NB4 (cell line): ENCODE results near the gene INPP5D.

Experiments used
- DNase-seq: peaks from one replicate; pipeline ENCODE4 v3.0.0; 2010; ENCODE audit warnings: low read depth
- H3K4me3 ChIP-seq: one replicate; pipeline ENCODE4 v1.5.1; 2011; ENCODE audit warnings: mild to moderate bottlenecking, low read depth, low read length, moderate library complexity
- MYC ChIP-seq: IDR thresholded peaks from 2 replicates; pipeline ENCODE4 v1.6.1; 2011; ENCODE audit warnings: low read depth, low read length
- POLR2A ChIP-seq: IDR thresholded peaks from 2 replicates; pipeline ENCODE4 v1.6.1; 2011; ENCODE audit warnings: mild to moderate bottlenecking; ENCODE audit not compliant: insufficient read length; ENCODE audit errors: extremely low read depth
- TF ChIP-seq, protein P1 (sequence below): IDR thresholded peaks from one replicate; pipeline ENCODE4 v1.5.1; 2012; ENCODE audit warnings: low read depth, low read length
- TF ChIP-seq, protein P2 (sequence below): IDR thresholded peaks from 2 replicates; pipeline ENCODE4 v1.6.1; 2011; ENCODE audit warnings: low read depth, low read length

The INPP5D gene

DNA sequence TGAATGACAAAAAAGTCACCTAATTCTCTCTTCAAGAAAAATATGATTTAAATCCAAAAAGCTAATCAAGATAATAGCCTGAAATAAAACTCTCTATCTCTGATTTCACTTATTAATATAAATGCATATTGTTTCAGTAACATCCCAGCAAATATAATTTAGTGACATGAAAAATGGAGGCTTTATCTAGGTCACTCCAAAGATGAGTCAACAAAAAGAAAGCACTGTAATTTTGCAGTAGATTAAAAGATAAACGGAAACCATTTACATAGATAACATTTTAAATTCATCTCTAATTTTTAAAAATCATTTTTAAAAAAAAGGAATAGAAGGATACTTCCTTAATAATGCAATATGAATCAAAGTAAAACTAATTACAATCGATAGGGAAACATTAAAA lies 76.9 kb downstream of the INPP5D start:
- H3K4me3 ChIP-seq, result no peak overlapping the region
- TF ChIP-seq, protein P1, sequence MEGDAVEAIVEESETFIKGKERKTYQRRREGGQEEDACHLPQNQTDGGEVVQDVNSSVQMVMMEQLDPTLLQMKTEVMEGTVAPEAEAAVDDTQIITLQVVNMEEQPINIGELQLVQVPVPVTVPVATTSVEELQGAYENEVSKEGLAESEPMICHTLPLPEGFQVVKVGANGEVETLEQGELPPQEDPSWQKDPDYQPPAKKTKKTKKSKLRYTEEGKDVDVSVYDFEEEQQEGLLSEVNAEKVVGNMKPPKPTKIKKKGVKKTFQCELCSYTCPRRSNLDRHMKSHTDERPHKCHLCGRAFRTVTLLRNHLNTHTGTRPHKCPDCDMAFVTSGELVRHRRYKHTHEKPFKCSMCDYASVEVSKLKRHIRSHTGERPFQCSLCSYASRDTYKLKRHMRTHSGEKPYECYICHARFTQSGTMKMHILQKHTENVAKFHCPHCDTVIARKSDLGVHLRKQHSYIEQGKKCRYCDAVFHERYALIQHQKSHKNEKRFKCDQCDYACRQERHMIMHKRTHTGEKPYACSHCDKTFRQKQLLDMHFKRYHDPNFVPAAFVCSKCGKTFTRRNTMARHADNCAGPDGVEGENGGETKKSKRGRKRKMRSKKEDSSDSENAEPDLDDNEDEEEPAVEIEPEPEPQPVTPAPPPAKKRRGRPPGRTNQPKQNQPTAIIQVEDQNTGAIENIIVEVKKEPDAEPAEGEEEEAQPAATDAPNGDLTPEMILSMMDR, result no peak
- no peak for TF ChIP-seq MYC
- DNase-seq, result no peak

DNA sequence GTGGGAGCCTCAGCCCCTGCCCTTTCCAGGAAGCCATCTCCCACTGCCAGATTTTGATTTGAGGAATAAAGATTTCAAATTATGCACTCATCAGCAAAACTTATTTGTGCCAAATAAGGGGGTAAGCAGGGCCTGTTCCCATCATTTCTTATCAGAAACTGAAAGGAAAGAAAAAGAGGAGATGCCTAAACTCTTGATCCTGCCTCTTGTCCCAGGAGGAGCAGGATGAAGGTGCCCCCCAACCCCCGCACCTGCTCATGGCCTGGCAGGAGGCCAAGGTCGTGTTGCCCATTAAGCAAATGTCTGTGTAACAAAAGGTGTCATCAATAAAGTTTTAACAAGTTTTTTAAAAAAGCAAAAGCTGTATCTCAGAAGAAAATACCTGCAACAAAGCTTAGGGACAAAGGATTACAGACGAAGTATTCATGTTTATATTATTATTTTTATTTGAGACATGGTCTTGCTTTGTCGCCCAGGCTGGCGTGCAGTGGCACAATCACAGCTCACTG lies 80.0 kb downstream of the INPP5D start:
- H3K4me3 ChIP-seq, result no peak overlapping the region

DNA sequence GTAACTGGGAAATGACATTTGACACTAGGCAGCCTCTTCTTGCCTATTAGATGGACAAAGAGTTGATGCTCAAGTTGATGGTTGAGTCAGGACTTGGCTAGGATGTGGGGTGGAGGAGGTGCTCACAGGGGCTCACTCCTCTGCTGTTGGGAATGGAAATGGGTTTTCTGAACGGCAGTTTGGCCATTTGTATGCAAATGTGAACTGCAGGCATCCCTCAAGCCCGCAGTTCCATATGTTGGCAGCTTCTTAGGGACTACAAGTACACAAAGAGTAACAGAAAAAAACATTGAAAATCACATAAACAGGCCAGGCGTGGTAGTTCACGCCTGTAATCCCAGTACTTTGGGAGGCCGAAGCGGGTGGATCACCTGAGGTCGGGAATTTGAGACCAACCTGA lies 80.8 kb downstream of the INPP5D start:
- TF ChIP-seq POLR2A (no peak), MYC (no peak)
- TF ChIP-seq, protein P1, result no peak
- TF ChIP-seq, protein P2, sequence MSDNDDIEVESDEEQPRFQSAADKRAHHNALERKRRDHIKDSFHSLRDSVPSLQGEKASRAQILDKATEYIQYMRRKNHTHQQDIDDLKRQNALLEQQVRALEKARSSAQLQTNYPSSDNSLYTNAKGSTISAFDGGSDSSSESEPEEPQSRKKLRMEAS, result no peak

More for the DNA sequence above, 80.0 kb downstream of the INPP5D start:
- no peak for DNase-seq
- TF ChIP-seq, protein P2, result no peak
- TF ChIP-seq MYC (no peak), POLR2A (no peak)
- TF ChIP-seq, protein P1, result no peak

DNA sequence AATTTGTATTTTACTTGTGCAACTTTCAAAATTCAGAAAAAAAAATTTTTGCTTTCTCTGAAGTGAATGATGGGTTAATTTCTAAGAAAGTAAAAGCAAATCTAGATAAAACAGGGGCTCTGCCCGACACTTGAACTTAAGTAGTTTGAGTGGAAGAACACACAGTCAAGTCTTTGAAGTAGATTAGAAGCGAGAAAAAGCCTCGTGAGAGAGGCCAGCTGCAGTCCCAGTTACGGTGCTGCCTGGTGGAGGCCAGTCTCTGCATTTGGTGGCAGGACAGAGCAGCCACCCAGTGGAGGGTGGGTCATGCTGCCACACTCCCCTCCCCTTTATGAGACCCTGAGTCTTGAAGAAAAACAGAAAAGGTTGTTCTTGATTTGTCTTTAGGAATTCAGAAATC lies 81.8 kb downstream of the INPP5D start:
- no peak for DNase-seq
- H3K4me3 ChIP-seq, result no peak overlapping the region
- TF ChIP-seq POLR2A (no peak), MYC (no peak)
- TF ChIP-seq, protein P1, result no peak
- TF ChIP-seq, protein P2, result no peak

More for the DNA sequence above, 80.8 kb downstream of the INPP5D start:
- DNase-seq, result no peak
- no peak overlapping the region for H3K4me3 ChIP-seq

DNA sequence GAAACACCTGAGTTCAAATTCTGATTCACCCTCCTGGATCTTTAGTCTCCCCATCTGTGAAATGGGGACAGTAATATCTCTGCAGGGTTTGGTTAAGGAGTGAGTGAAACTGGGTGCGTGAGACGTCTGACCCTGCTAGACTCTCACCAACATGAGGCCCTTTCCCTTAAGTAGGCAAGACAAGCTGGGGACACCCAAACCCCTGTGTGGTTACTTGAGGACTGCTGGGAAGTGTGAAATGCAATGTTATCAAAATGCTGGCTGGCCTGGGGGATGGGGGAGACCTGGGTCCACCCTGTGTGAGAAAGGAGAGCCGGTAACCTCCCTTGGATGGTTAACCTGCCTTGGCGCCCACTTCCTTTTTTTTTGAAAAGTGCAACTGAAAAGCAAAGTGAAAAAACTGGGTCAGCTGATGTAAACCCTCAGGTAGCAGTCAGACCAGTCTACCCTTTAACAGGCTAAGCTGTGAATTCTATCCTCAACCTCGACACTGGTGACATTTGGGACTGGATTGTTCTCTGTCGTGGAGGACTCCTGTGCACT lies 82.3 kb downstream of the INPP5D start:
- H3K4me3 ChIP-seq, result no peak overlapping the region
- TF ChIP-seq, protein P1, result no peak
- TF ChIP-seq POLR2A, result peak; percentile 17
- peak; percentile 44 for DNase-seq

DNA sequence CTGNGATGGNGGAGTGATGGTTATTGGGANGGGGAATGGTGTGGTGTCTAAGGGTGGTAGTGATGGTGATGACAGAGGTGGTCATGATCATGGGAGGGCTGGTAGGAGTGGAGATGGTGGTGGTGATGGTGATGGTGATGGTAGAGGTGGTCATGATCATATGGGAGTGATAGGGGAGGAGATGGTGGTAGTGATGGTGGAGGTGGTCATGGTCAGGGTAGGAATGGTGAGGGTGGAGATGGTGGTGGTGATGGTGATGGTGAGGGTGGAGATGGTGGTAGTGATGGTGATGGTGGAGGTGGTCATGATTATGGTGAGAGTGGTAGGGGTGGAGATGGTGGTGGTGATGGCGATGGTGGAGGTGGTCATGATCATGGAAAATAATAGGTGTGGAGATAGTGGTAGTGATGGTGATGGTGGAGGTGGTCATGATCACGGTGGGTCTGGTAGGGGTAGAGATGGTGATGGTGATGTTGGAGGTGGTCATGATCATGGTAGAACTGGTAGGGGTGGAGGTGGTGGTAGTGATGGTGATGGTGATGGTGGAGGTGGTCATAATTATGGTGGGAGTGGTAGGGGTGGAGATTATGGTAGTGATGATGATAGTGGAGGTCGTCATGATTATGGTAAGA lies 83.7 kb downstream of the INPP5D start:
- no peak for DNase-seq
- no peak for TF ChIP-seq POLR2A
- TF ChIP-seq, protein P2, result no peak
- no peak overlapping the region for H3K4me3 ChIP-seq
